Right lobe of liver (tissue), 6 donors: ENCODE data around the gene MED12L. TPM values are rescaled to one million over a fixed set of nuclear protein-coding genes. Genes with fewer than 3 reads are reported as not detected.

Experiments
- ATAC-seq, 4 donors: fragments of 200-7000 bp; cut with Tn5 transposase; one replicate each; pipeline ENCODE4 v1.9.1; 2020; ENCODE audit warnings: mild to moderate bottlenecking in 4 of 4, moderate library complexity in 4 of 4
- DNase-seq, 3 donors: peaks; one replicate each; pipeline ENCODE4 v3.0.0-alpha.2; 2020
- H3K27ac ChIP-seq, 3 donors: fragments of 200-600 bp; one replicate each; pipeline ENCODE4 v1.8.0; 2022
- H3K27me3 ChIP-seq, 2 donors: fragments of 200-600 bp; one replicate each; pipeline ENCODE4 v1.8.0; 2022
- H3K36me3 ChIP-seq, 4 donors: fragments of 200-600 bp; sonication (generic) in 1 of 4; one replicate each; pipeline versions ENCODE4 v1.5.1 to v1.8.0; 2017 to 2022; ENCODE audit warnings: control low read depth in 1 of 4
- H3K4me1 ChIP-seq, 4 donors: fragments of 200-600 bp; sonication (generic) in 1 of 4; one replicate each; pipeline versions ENCODE4 v1.5.1 to v1.8.0; 2017 to 2022; ENCODE audit warnings: control low read depth in 1 of 4
- H3K4me3 ChIP-seq, 3 donors: fragments of 200-600 bp; one replicate each; pipeline ENCODE4 v1.8.0; 2022
- H3K9me3 ChIP-seq, 4 donors: fragments of 200-600 bp; sonication (generic) in 1 of 4; one replicate each; pipeline versions ENCODE4 v1.5.1 to v1.8.0; 2017 to 2022; ENCODE audit warnings: control low read depth in 1 of 4
- POLR2A ChIP-seq: fragments of 450-650 bp; IDR thresholded peaks from one replicate; pipeline ENCODE4 v1.6.1; 2017; ENCODE audit warnings: antibody characterized with exemption, mild to moderate bottlenecking
- WGBS: methylation state at CpG from one replicate; pipeline ENCODE4 v1.1.6; 2018; ENCODE audit warnings: low coverage, low lambda C conversion rate; ENCODE audit not compliant: insufficient coverage; ENCODE audit errors: missing lambda C conversion rate; 5-methylcytosine and 5-hydroxymethylcytosine counted together
- intact Hi-C, 2 donors: fragments of 100-400 bp; cut with DNase I; formaldehyde crosslinking; loops; one replicate each; pipeline versions ENCODE4 v1.11.2 to v1.14.1; 2022
- total RNA-seq, 6 experiments: library from RNA; depleted of rRNA in 2 of 6; stranded (reverse); fragments of >200 nt in 2 of 6; fragmentation: NEBNext Ultra II Directional in 3 of 6; extraction: Animal tissue kit (Norgen Biotek cat#: 25700) in 3 of 6; gene quantifications; one replicate each; pipeline versions ENCODE4 v1.1.0 to v1.2.4, GENCODE V29; 2016 to 2023
- TF ChIP-seq, protein P1 (sequence below), 4 donors: fragments of 200-600 bp in 3 of 4; fragments of 450-650 bp in 1 of 4; IDR thresholded peaks; one replicate each; pipeline versions ENCODE4 v1.5.1 to v1.8.0; 2016 to 2022; ENCODE audit warnings: antibody characterized with exemption in 4 of 4, mild to moderate bottlenecking in 2 of 4
- donor health status: DM: no; HTN: yes; CAD: no.
- donor health status: DM: no; HTN: no; CAD: no.
- donor health status: DM: no; HTN: no; CAD: no.
- donor health status: DM: no; HTN: yes; CAD: no.
- donor health status: DM: no; HTN: yes; CAD: no.

MED12L gene
- total RNA-seq, 6 experiments from 2014 or later: 0.04 to 0.64 (median 0.40) TPM

DNA sequence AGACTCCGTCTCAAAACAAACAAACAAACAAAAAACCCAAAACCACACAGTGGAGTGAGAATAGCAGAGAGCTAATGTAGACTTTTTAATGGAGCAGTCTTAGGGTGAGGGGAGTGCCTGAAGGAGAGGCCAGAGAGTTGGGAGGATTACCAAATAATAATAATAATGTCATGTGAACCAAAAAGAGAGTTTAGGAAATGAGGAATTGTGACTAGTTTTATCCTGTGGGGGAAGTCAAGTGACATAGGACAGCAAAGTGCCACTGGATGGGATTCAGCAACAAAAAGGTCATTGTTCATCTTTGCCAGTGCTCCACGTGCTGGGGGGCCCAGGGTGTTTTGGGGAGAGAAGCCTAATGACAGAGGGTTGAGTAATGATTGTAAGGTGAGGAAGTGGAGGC, 218.3 kb downstream of the MED12L start:
- no peak overlapping the region for H3K27ac ChIP-seq
- ATAC-seq: no peak
- 57% methylated on average over 2 of the region's 2 CpGs for WGBS
- H3K27me3 ChIP-seq: no peaks in the 10 kb centered on the region
- H3K4me1 ChIP-seq: no peaks in the 10 kb centered on the region
- intact Hi-C loops: no loop called here
- no peaks in the 10 kb centered on the region for H3K36me3 ChIP-seq
- TF ChIP-seq, protein P1, sequence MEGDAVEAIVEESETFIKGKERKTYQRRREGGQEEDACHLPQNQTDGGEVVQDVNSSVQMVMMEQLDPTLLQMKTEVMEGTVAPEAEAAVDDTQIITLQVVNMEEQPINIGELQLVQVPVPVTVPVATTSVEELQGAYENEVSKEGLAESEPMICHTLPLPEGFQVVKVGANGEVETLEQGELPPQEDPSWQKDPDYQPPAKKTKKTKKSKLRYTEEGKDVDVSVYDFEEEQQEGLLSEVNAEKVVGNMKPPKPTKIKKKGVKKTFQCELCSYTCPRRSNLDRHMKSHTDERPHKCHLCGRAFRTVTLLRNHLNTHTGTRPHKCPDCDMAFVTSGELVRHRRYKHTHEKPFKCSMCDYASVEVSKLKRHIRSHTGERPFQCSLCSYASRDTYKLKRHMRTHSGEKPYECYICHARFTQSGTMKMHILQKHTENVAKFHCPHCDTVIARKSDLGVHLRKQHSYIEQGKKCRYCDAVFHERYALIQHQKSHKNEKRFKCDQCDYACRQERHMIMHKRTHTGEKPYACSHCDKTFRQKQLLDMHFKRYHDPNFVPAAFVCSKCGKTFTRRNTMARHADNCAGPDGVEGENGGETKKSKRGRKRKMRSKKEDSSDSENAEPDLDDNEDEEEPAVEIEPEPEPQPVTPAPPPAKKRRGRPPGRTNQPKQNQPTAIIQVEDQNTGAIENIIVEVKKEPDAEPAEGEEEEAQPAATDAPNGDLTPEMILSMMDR (IDR thresholded peaks at IDR 0.05): no peak
- TF ChIP-seq POLR2A: no peak
- DNase-seq: no peak
- H3K4me3 ChIP-seq: no peak overlapping the region
- H3K9me3 ChIP-seq: peaks cover 0 to 3% (median 0%) of the 10 kb centered on the region in 4 donors

DNA sequence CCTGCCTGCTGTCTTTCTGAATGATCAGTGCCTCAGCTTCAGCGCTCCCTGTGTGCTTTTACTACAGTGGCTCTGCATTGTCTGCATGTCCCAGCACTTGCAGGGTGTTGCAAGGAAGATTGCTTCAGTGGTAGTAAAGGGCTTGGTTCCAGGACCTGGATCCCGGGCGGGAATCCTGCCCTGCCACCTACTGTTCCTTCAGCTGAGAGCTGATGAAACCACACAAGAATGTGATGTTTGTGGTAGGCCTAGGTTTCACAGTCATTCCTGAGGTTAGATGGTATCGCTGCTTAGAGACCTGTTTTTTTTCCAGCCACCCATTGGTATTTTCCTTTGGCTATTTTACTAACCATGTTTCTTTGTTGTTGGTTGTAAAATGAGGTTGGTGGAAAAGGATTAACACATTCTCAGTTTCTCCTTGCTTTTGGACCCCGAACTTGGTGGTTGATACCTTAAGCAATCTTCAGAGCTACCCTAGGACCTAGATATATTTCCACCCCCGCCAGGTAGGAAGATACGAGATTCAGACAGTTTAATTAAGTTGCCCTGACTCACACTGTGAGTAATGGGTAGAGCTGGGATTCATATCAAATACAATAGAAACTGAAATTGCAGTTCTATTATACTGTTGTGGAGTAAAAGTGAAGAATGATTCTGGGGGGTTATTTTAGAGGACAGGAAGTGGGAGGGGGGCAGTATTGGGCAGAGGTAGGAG, 219.8 kb downstream of the MED12L start:
- ATAC-seq: peak; percentile 59 to 98 (median 80)
- no peak overlapping the region for H3K4me3 ChIP-seq
- H3K36me3 ChIP-seq: no peaks in the 10 kb centered on the region
- H3K9me3 ChIP-seq: peaks cover 0 to 3% (median 0%) of the 10 kb centered on the region in 4 donors
- no peaks in the 10 kb centered on the region for H3K27me3 ChIP-seq
- TF ChIP-seq, protein P1 (IDR thresholded peaks at IDR 0.05): peak in 1 of 4 donors; percentile 28
- no peak for TF ChIP-seq POLR2A
- H3K27ac ChIP-seq: no peak overlapping the region
- intact Hi-C loops: no loop called here
- peak; percentile 60 to 66 (median 60) for DNase-seq
- no peaks in the 10 kb centered on the region for H3K4me1 ChIP-seq
- WGBS: 78% methylated on average over 4 of the region's 7 CpGs

DNA sequence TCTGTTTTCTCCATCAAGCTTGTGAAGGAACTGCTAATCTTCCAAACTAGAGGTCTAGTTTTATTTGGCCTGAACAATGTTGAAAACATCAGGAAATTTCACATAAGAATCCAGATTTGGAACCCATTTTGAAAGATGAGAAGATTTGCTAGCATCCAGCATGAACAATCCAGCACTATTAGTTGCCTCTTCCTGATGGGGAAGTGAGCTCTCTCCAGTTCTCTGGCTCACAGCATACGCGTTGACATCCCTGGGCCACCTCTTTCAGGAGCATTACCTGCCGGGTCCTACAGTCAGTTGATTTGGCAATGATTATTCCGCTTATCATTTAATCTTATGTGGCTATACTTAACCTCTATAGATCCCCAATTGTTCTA, 220.3 kb downstream of the MED12L start:
- Histone ChIP-seq H3K27ac (no peak overlapping the region), H3K4me3 (no peak overlapping the region), H3K9me3 (peaks cover 0 to 3% (median 0%) of the 10 kb centered on the region in 4 donors), H3K36me3 (no peaks in the 10 kb centered on the region), H3K4me1 (no peaks in the 10 kb centered on the region), H3K27me3 (no peaks in the 10 kb centered on the region)
- no peak for DNase-seq
- TF ChIP-seq, protein P1 (IDR thresholded peaks at IDR 0.05): no peak
- no peak for TF ChIP-seq POLR2A
- 96% methylated on average over 4 of the region's 4 CpGs for WGBS
- no peak for ATAC-seq
- intact Hi-C loops: no loop called here

DNA sequence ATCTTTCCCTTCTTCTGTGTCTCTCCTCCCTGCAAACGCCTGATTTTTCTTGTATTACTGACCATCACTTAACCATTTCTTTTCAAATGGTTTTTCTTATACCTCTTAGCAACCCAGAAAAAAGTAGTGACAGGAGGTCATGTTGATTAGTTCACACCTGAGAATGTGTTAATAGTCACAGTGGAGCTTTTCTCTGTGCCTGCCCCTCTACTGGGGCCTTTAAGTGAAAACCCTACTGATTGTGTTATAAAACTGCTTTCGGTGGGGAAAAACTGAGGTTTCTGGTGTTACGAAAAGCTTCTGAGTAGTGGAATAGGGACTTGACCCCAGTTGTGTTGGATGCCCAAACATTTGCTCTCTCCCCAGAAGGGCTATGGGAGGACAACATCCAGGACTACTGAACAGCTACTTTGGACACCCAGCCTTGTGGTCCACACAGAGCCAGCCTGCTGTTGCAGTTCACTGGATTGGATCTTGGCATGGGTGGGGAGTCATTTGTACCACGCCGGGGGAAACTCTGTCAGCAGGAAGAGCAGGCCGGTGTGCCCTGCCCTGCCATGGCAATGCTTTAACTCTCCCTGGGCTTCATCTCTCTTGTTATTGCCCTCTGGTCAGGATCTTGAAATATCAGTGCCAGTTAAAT, 220.8 kb downstream of the MED12L start:
- DNase-seq: no peak
- 72% methylated on average over 2 of the region's 6 CpGs for WGBS

More for the DNA sequence above, 220.8 kb downstream of the MED12L start:
- Histone ChIP-seq H3K4me1 (no peaks in the 10 kb centered on the region), H3K27ac (no peak overlapping the region), H3K9me3 (peaks cover 0 to 3% (median 0%) of the 10 kb centered on the region in 4 donors), H3K4me3 (no peak overlapping the region), H3K36me3 (no peaks in the 10 kb centered on the region), H3K27me3 (no peaks in the 10 kb centered on the region)
- intact Hi-C loops: no loop called here
- ATAC-seq: no peak
- TF ChIP-seq POLR2A: no peak
- TF ChIP-seq, protein P1 (IDR thresholded peaks at IDR 0.05): no peak
